Pancreas (tissue), 10 donors: ENCODE data around the gene IL18BP. TPM values are rescaled to one million over a fixed set of nuclear protein-coding genes. Genes with fewer than 3 reads are reported as not detected.

ENCODE experiments used
- ATAC-seq, 4 donors: fragments of 200-7000 bp; cut with Tn5 transposase; one replicate each; pipeline versions ENCODE4 v1.8.0 to v1.9.1; 2020; ENCODE audit warnings: mild to moderate bottlenecking in 4 of 4, moderate library complexity in 4 of 4
- DNase-seq, 6 donors: peaks; one replicate each; pipeline ENCODE4 v3.0.0-alpha.2; 2020
- FAIRE-seq: peaks from 2 replicates; lab custom pipeline; 2012; peaks lifted over from hg19 to GRCh38; lab: Jason Lieb, UNC
- H3K27ac ChIP-seq, 4 donors: fragments of 200-600 bp; sonication (generic); 1 replicate in 3 of 4; 2 replicates in 1 of 4; pipeline versions ENCODE4 v1.5.0 to v1.8.0; 2020
- H3K27me3 ChIP-seq, 4 donors: fragments of 200-600 bp; one replicate each; pipeline ENCODE4 v1.8.0; 2021
- H3K36me3 ChIP-seq, 3 donors: fragments of 200-600 bp; sonication (generic) in 1 of 3; one replicate each; pipeline versions ENCODE4 v1.5.0 to v1.8.0; 2020 to 2021
- H3K4me1 ChIP-seq, 3 donors: fragments of 200-600 bp; one replicate each; pipeline ENCODE4 v1.8.0; 2021
- H3K4me3 ChIP-seq, 4 donors: fragments of 200-600 bp; sonication (generic) in 2 of 4; one replicate each; pipeline versions ENCODE4 v1.5.0 to v1.8.0; 2020 to 2021
- H3K9me3 ChIP-seq, 4 donors: fragments of 200-600 bp; one replicate each; pipeline ENCODE4 v1.8.0; 2021
- WGBS, 2 donors: extraction: QIAGEN DNeasy Blood & Tissue Kit; methylation state at CpG; one replicate each; pipeline ENCODE4 v1.1.7; 2013; 5-methylcytosine and 5-hydroxymethylcytosine counted together
- intact Hi-C, 3 donors: fragments of 100-400 bp; cut with DNase I; formaldehyde crosslinking; loops; one replicate each; pipeline versions ENCODE4 v1.11.1 to v1.14.2; 2022
- polyA plus RNA-seq, 2 donors: library from polyadenylated mRNA; stranded (reverse); fragments of 200-250 nt; gene quantifications; one replicate each; pipeline ENCODE4 v1.2.3, GENCODE V29; 2013
- total RNA-seq, 6 donors: library from RNA; stranded (reverse); fragmentation: NEBNext Ultra II Directional in 4 of 6; extraction: Animal tissue kit (Norgen Biotek cat#: 25700) in 4 of 6; gene quantifications; one replicate each; pipeline versions ENCODE4 v1.2.1 to v1.2.4, GENCODE V29; 2021 to 2023
- TF ChIP-seq, protein P1 (sequence below), 4 donors: fragments of 200-600 bp; sonication (generic) in 3 of 4; IDR thresholded peaks; one replicate each; pipeline versions ENCODE4 v1.5.0 to v1.8.0; 2021; ENCODE audit warnings: antibody characterized with exemption in 4 of 4
- donor health status: healthy with polysubstance abuse.
- donor health status: DM: no; HTN: no; CAD: no; lungs with moderate emphysema.
- donor health status: DM: no; HTN: no; CAD: no.
- donor health status: control.
- donor health status: control.
- donor health status: Bipolar disorder and iron deficiency.
- donor health status: DM: yes; HTN: yes; CAD: no.
- donor health status: DM: no; HTN: no; CAD: no.
- donor health status: DM: no; HTN: no; CAD: no.
- donor health status: DM: yes; HTN: yes; CAD: no.

Gene IL18BP
- total and polyA plus RNA-seq, 8 donors: 2.3 to 7.8 (median 3.9) TPM

DNA sequence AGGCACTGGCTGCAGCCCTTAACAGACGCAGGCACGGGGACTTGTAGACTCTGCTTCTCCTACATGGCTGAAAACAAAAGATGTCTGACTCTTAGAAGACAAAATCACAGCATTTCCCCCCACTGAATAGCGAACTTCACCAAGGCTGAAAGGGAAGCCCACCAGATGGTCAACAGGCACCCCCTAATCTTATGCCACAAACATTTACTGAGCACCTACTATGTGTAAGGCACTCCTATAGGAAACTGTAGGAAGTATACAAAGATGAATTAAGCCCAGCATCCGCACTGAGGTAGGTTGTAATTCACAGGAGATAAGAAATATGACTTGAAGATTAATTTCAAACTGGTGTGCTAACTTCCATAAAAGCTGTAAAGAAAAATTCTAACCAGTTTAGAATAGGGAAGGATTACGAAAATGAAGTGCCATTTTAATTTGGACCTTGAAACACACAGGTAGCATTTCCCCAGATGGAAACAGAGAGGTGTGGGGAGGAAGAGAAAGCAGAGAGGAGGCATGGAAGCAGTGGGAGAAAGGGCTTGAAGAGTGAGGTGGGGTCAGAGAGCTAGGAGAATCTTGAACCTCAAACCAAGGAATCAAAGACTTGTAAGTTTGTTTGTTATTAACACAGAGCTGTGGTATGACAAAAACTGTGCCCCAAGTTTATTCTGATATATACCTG lies 43.5 kb downstream of the IL18BP start:
- 8 to 11% methylated on average over 5 of the region's 5 CpGs for WGBS, 2 donors
- ATAC-seq (no peak), FAIRE-seq (no peak), DNase-seq (no peak)
- H3K36me3 ChIP-seq: no peaks in the 10 kb centered on the region
- H3K9me3 ChIP-seq: no peaks in the 10 kb centered on the region
- intact Hi-C loops: no loop called here
- peaks cover 21 to 36% (median 28%) of the 10 kb centered on the region in 3 donors for H3K4me1 ChIP-seq
- TF ChIP-seq, protein P1, sequence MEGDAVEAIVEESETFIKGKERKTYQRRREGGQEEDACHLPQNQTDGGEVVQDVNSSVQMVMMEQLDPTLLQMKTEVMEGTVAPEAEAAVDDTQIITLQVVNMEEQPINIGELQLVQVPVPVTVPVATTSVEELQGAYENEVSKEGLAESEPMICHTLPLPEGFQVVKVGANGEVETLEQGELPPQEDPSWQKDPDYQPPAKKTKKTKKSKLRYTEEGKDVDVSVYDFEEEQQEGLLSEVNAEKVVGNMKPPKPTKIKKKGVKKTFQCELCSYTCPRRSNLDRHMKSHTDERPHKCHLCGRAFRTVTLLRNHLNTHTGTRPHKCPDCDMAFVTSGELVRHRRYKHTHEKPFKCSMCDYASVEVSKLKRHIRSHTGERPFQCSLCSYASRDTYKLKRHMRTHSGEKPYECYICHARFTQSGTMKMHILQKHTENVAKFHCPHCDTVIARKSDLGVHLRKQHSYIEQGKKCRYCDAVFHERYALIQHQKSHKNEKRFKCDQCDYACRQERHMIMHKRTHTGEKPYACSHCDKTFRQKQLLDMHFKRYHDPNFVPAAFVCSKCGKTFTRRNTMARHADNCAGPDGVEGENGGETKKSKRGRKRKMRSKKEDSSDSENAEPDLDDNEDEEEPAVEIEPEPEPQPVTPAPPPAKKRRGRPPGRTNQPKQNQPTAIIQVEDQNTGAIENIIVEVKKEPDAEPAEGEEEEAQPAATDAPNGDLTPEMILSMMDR (IDR thresholded peaks at IDR 0.05): no peak
- peak overlapping the region; percentile 23 to 55 (median 42) for H3K4me3 ChIP-seq
- peak overlapping the region; percentile 93 to 98 (median 96) for H3K27ac ChIP-seq
- H3K27me3 ChIP-seq: no peaks in the 10 kb centered on the region

DNA sequence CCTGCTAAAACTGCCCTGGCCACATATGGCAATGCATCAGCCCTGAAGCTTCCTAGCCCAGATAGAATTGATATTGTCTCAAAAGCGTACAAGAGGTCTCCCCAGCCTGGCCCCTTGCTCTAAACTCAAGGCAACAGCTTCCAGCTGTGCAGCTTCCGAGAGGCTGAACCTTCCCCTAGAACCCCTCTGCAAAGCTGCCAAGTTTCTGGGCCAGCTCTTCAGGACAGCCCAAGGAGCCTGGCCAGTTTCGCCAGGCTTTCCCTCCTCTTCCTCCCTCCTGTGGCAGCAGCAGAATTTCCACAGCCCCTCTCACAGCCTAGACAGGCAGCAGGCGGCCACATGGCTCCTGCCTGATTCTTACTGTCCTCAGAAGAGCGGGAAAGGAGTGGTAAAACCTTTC lies 47.1 kb downstream of the IL18BP start:
- Histone ChIP-seq H3K4me3 (no peak overlapping the region), H3K36me3 (no peaks in the 10 kb centered on the region), H3K9me3 (no peaks in the 10 kb centered on the region), H3K27ac (no peak overlapping the region), H3K4me1 (peaks cover 24 to 33% (median 30%) of the 10 kb centered on the region in 3 donors), H3K27me3 (no peaks in the 10 kb centered on the region)
- WGBS, 2 donors: 75 to 88% methylated on average over 5 of the region's 5 CpGs
- no peak for ATAC-seq
- intact Hi-C loops: no loop called here
- FAIRE-seq: no peak
- TF ChIP-seq, protein P1 (IDR thresholded peaks at IDR 0.05): no peak
- no peak for DNase-seq

DNA sequence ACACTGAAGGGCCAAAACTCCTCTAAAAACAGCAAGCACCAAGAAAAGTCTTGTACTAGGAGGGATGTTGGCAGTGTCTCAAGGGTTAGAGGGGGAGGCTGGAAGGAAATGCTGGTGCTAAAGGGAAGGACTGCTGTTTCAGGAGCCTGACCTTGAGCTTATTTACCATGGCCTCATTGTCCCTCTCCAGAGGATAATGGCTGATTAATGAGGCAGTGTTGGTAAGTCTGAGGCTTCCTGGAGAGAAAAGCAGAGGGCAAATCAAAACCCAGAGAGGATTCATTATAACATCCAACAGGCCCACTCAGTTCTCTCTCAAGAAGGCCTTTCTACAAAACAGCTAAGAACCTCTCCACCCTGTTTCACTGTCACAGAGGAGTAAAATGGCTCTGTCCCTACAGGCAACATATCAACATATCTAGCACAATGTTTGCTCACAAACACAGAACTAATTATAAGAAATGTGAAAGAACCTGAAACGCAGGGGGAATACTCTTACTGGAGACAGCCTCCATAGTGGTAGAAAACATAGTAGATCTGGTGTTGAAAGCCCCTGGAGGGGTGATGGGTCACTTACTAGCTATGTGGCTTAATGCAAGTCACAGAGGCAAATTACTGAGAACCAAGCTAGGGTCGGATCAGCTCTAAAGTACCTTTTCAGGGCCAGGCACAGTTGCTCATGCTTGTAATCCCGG lies 50.2 kb downstream of the IL18BP start:
- TF ChIP-seq, protein P1 (IDR thresholded peaks at IDR 0.05): no peak
- no peaks in the 10 kb centered on the region for H3K36me3 ChIP-seq
- no peaks in the 10 kb centered on the region for H3K27me3 ChIP-seq
- H3K27ac ChIP-seq: peak overlapping the region; percentile 30 to 81 (median 48)
- WGBS, 2 donors: 44 to 51% methylated on average over 3 of the region's 3 CpGs
- FAIRE-seq (no peak), DNase-seq (peak in 3 of 6 donors; percentile 34 to 57 (median 56)), ATAC-seq (peak; percentile 82 to 94 (median 92))
- H3K9me3 ChIP-seq: no peaks in the 10 kb centered on the region
- no peak overlapping the region for H3K4me3 ChIP-seq
- intact Hi-C loops: no loop called here
- peaks cover 11 to 24% (median 20%) of the 10 kb centered on the region in 3 donors for H3K4me1 ChIP-seq

Other genes with a start within 250 kb of the IL18BP start
- not detected for gene DEFB108B, start 165.7 kb upstream of the IL18BP start, total RNA-seq
- gene DEFB108B, start 165.7 kb upstream of the IL18BP start, polyA plus RNA-seq: not detected
- not detected for gene DEFB131B, start 120.5 kb upstream of the IL18BP start, total RNA-seq
- gene DEFB131B, start 120.5 kb upstream of the IL18BP start, polyA plus RNA-seq: not detected
- 1 to 10 TPM; 2.5 to 6.4 (median 4.3) TPM for gene XNDC1N, start 70.3 kb upstream of the IL18BP start, total RNA-seq
- gene XNDC1N, start 70.3 kb upstream of the IL18BP start, polyA plus RNA-seq: 1 to 10 TPM; 2.1 to 3.8 TPM
- gene RNF121, start 69.9 kb upstream of the IL18BP start, total RNA-seq: 10 to 100 TPM; 12.3 to 20.7 (median 13.8) TPM
- gene RNF121, start 69.9 kb upstream of the IL18BP start, polyA plus RNA-seq: 10 to 100 TPM; 10.9 to 14.4 TPM
- 100 to 1,000 TPM in 1 of 6 donors, 10 to 100 TPM in 5; 68.8 to 138 (median 96.9) TPM for gene NUMA1, start 81.6 kb downstream of the IL18BP start, total RNA-seq
- gene NUMA1, start 81.6 kb downstream of the IL18BP start, polyA plus RNA-seq: 100 to 1,000 TPM; 185 to 216 TPM
- 1 to 10 TPM; 3.2 to 8.3 (median 4.9) TPM for gene LRRC51, start 81.9 kb downstream of the IL18BP start, total RNA-seq
- gene LRRC51, start 81.9 kb downstream of the IL18BP start, polyA plus RNA-seq: 1 to 10 TPM; 2.9 to 9.4 TPM
- gene LAMTOR1, start 104.4 kb downstream of the IL18BP start, total RNA-seq: 10 to 100 TPM; 24.9 to 42.5 (median 34.7) TPM
- gene LAMTOR1, start 104.4 kb downstream of the IL18BP start, polyA plus RNA-seq: 10 to 100 TPM; 34.8 to 71.8 TPM
- not detected for gene TOMT, start 107.0 kb downstream of the IL18BP start, total RNA-seq
- gene TOMT, start 107.0 kb downstream of the IL18BP start, polyA plus RNA-seq: not detected
- gene ANAPC15, start 113.8 kb downstream of the IL18BP start, total RNA-seq: 10 to 100 TPM in 5 of 6 donors, 1 to 10 TPM in 1; 6.7 to 19.8 (median 13.5) TPM
- gene ANAPC15, start 113.8 kb downstream of the IL18BP start, polyA plus RNA-seq: 10 to 100 TPM; 32.7 to 35.0 TPM
- under 1 TPM in 1 of 6 donors, not detected in 5; 0.40 TPM for gene FOLR3, start 136.8 kb downstream of the IL18BP start, total RNA-seq
- not detected for gene FOLR3, start 136.8 kb downstream of the IL18BP start, polyA plus RNA-seq
- gene FOLR1, start 193.2 kb downstream of the IL18BP start, total RNA-seq: 1 to 10 TPM; 1.2 to 6.2 (median 4.5) TPM
- 1 to 10 TPM; 2.4 to 8.3 TPM for gene FOLR1, start 193.2 kb downstream of the IL18BP start, polyA plus RNA-seq
- 1 to 10 TPM in 4 of 6 donors, under 1 TPM in 2; 0.51 to 9.2 (median 4.7) TPM for gene FOLR2, start 217.9 kb downstream of the IL18BP start, total RNA-seq
- 1 to 10 TPM; 1.3 to 2.4 TPM for gene FOLR2, start 217.9 kb downstream of the IL18BP start, polyA plus RNA-seq
- 10 to 100 TPM; 46.3 to 94.7 (median 56.8) TPM for gene INPPL1, start 225.9 kb downstream of the IL18BP start, total RNA-seq
- 100 to 1,000 TPM in 1 of 2 donors, 10 to 100 TPM in 1; 78.4 to 131 TPM for gene INPPL1, start 225.9 kb downstream of the IL18BP start, polyA plus RNA-seq
- under 1 TPM in 1 of 6 donors, not detected in 5; 0.35 TPM for gene PHOX2A, start 245.3 kb downstream of the IL18BP start, total RNA-seq
- gene PHOX2A, start 245.3 kb downstream of the IL18BP start, polyA plus RNA-seq: under 1 TPM in 1 of 2 donors, not detected in 1; 0.61 TPM